Smooth muscle cell (in vitro differentiated cells): ENCODE measurements around the gene KCNH4. TPM values are rescaled to one million over a fixed set of nuclear protein-coding genes. Genes with fewer than 3 reads are reported as not detected.

Experiments used
- DNase-seq: peaks from one replicate; lab custom pipeline; 2025; ENCODE audit not compliant: unreplicated experiment; lab: John Stamatoyannopoulos, UW
- H2AFZ ChIP-seq: fragments of 200-600 bp; sonication (generic); 2 replicates; pipeline ENCODE4 v1.6.0; 2016; ENCODE audit warnings: antibody characterized with exemption, low read depth, mild to moderate bottlenecking
- H3F3A ChIP-seq: fragments of 200-600 bp; sonication (generic); 2 replicates; pipeline ENCODE4 v1.6.0; 2017; ENCODE audit warnings: antibody characterized with exemption, low read depth
- H3K27ac ChIP-seq: fragments of 200-600 bp; sonication (generic); 2 replicates; pipeline ENCODE4 v1.5.1; 2016; ENCODE audit warnings: low read depth, mild to moderate bottlenecking
- H3K27me3 ChIP-seq: fragments of 200-600 bp; sonication (generic); 2 replicates; pipeline ENCODE4 v1.6.1; 2016; ENCODE audit warnings: low read depth, mild to moderate bottlenecking
- H3K36me3 ChIP-seq: fragments of 200-600 bp; sonication (generic); 2 replicates; pipeline ENCODE4 v1.5.1; 2016; ENCODE audit warnings: low read depth
- H3K4me1 ChIP-seq: fragments of 200-600 bp; sonication (generic); 2 replicates; pipeline ENCODE4 v1.5.1; 2016; ENCODE audit warnings: low read depth
- H3K4me2 ChIP-seq: fragments of 200-600 bp; sonication (generic); 2 replicates; pipeline ENCODE4 v1.6.0; 2016; ENCODE audit warnings: mild to moderate bottlenecking
- H3K4me3 ChIP-seq: fragments of 200-600 bp; sonication (generic); 2 replicates; pipeline ENCODE4 v1.5.1; 2016; ENCODE audit warnings: mild to moderate bottlenecking
- H3K79me2 ChIP-seq: fragments of 200-600 bp; sonication (generic); 2 replicates; pipeline ENCODE4 v1.6.0; 2016; ENCODE audit warnings: low read depth, mild to moderate bottlenecking
- H3K9ac ChIP-seq: fragments of 200-600 bp; sonication (generic); 2 replicates; pipeline ENCODE4 v1.6.0; 2016; ENCODE audit warnings: low read depth
- H3K9me3 ChIP-seq: fragments of 200-600 bp; sonication (generic); replicated peaks from 2 replicates; pipeline ENCODE4 v1.5.1; 2016; ENCODE audit warnings: low read depth
- H4K20me1 ChIP-seq: fragments of 200-600 bp; sonication (generic); 2 replicates; pipeline ENCODE4 v1.6.0; 2016; ENCODE audit warnings: low read depth
- WGBS: methylation state at CpG from one replicate; pipeline ENCODE4 v1.1.7; 2016; ENCODE audit warnings: low lambda C conversion rate; 5-methylcytosine and 5-hydroxymethylcytosine counted together
- polyA plus RNA-seq: library from polyadenylated mRNA; unstranded; fragments of >200 nt; fragmentation: Nextera tagmentation; extraction: Ambion mirVana; gene quantifications from 2 replicates; pipeline ENCODE4 v1.2.1, GENCODE V29; 2016
- total RNA-seq: library from RNA; depleted of rRNA; stranded (reverse); fragments of >200 nt; gene quantifications from 2 replicates; pipeline ENCODE4 v1.2.3, GENCODE V29; 2014
- TF ChIP-seq, protein P1 (sequence below): fragments of 200-600 bp; sonication (generic); IDR thresholded peaks from 2 replicates; pipeline ENCODE4 v1.5.1; 2017; ENCODE audit warnings: borderline replicate concordance, mild to moderate bottlenecking, antibody characterized with exemption; ENCODE audit not compliant: insufficient read depth, poor library complexity, severe bottlenecking

Gene KCNH4
- total and polyA plus RNA-seq, 2 experiments from 2014 or later = not detected

DNA sequence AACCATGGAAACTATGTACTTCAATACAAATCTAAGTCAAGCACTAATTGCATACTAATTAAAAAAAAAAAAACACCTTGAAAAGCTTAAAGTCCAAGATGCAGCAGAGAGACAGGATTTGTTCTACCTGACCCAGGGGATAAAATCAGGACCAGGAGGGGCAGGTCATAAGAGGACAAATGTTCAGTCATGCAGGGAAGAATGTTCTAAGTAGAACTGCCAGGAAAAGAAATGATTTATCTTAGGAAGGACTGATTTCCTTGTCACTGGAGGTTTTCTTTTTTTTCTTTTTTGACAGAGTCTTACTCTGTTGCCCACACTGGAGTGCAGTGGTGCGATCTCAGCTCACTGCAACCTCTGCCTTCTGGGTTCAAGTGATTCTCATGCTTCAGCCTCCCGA, 22.4 kb upstream of the KCNH4 start:
- Histone ChIP-seq H3K27me3 (no peaks in the 10 kb centered on the region), H3K27ac (no peak overlapping the region), H3K9ac (no peak overlapping the region), H3K36me3 (no peaks in the 10 kb centered on the region), H4K20me1 (no peaks in the 10 kb centered on the region), H3K79me2 (no peaks in the 10 kb centered on the region), H3K4me1 (no peaks in the 10 kb centered on the region), H3K9me3 (no peaks in the 10 kb centered on the region), H3F3A (no peaks in the 10 kb centered on the region), H2AFZ (no peak overlapping the region), H3K4me3 (no peak overlapping the region), H3K4me2 (no peak overlapping the region)
- WGBS = 94% methylated on average over 2 of the region's 2 CpGs
- DNase-seq = no peak
- TF ChIP-seq, protein P1, sequence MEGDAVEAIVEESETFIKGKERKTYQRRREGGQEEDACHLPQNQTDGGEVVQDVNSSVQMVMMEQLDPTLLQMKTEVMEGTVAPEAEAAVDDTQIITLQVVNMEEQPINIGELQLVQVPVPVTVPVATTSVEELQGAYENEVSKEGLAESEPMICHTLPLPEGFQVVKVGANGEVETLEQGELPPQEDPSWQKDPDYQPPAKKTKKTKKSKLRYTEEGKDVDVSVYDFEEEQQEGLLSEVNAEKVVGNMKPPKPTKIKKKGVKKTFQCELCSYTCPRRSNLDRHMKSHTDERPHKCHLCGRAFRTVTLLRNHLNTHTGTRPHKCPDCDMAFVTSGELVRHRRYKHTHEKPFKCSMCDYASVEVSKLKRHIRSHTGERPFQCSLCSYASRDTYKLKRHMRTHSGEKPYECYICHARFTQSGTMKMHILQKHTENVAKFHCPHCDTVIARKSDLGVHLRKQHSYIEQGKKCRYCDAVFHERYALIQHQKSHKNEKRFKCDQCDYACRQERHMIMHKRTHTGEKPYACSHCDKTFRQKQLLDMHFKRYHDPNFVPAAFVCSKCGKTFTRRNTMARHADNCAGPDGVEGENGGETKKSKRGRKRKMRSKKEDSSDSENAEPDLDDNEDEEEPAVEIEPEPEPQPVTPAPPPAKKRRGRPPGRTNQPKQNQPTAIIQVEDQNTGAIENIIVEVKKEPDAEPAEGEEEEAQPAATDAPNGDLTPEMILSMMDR = no peak

DNA sequence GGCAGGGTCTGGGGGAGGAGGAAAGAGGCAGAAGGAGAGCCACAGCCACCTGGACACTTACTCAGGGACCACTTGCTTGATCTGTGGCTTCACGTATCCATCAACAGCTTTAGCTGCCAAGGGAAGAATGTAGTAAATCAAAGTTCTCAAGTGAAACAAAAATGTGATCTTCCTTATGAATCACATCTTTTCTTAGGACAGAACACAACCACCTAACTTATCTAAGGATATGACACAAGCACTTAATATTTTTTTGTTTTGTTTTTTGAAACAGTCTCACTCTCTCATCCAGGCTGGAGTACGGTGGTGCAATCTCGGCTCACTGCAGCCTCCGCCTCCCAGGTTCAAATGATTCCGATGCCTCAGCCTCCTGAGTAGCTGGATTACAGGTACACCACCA, 21.8 kb upstream of the KCNH4 start:
- Histone ChIP-seq H3K27me3 (no peaks in the 10 kb centered on the region), H3K9ac (no peak overlapping the region), H3K4me3 (no peak overlapping the region), H3K36me3 (no peaks in the 10 kb centered on the region), H3K4me1 (no peaks in the 10 kb centered on the region), H4K20me1 (no peaks in the 10 kb centered on the region), H3F3A (no peaks in the 10 kb centered on the region), H2AFZ (no peak overlapping the region), H3K79me2 (no peaks in the 10 kb centered on the region), H3K27ac (no peak overlapping the region), H3K9me3 (no peaks in the 10 kb centered on the region), H3K4me2 (no peak overlapping the region)
- TF ChIP-seq, protein P1 = no peak
- no peak for DNase-seq
- 96% methylated on average over 5 of the region's 5 CpGs for WGBS

DNA sequence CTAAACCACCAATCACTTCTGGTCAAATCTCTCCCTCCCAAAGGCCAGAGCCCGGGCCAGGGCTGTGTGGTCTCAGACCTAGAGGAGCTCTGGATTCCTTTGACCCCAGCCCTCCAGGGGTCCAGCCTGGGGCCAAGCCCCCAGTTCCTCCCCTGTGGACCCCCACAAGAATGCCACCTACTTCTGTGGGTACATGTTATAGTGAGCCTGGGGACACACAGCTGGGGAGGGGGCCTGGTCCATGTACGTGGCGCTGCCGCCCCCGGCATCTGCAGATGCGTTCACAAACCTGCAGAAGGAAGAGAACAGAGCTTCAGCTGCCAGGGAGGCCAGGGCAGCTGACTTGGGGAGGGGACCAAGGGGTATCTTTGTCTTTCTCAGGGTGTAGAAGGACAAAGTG, 21.2 kb upstream of the KCNH4 start:
- no peaks in the 10 kb centered on the region for H3F3A ChIP-seq
- H3K27me3 ChIP-seq = no peaks in the 10 kb centered on the region
- H3K36me3 ChIP-seq = no peaks in the 10 kb centered on the region
- no peak for DNase-seq
- TF ChIP-seq, protein P1 = no peak
- no peaks in the 10 kb centered on the region for H3K79me2 ChIP-seq
- WGBS = 94% methylated on average over 6 of the region's 6 CpGs
- H2AFZ ChIP-seq = no peak overlapping the region
- H3K9me3 ChIP-seq = no peaks in the 10 kb centered on the region
- no peak overlapping the region for H3K9ac ChIP-seq
- no peak overlapping the region for H3K4me3 ChIP-seq
- no peaks in the 10 kb centered on the region for H3K4me1 ChIP-seq
- H3K4me2 ChIP-seq = no peak overlapping the region
- no peak overlapping the region for H3K27ac ChIP-seq
- H4K20me1 ChIP-seq = no peaks in the 10 kb centered on the region

DNA sequence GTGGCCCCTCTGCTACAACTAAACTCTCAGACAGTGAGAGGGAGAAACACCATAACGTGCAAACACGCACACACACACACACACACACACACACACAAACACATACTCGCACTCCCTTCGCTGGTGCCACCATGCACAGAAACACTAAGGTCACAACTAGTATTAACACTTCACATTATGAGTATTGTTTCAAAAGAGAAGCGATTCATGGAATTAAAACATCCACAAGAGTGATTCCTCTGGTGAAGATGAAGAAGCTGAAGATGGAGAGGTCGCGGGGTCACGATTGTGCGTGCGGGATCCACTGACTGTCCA, 20.5 kb upstream of the KCNH4 start:
- Histone ChIP-seq H3K9me3 (no peaks in the 10 kb centered on the region), H3K4me2 (no peak overlapping the region), H3K79me2 (no peaks in the 10 kb centered on the region), H3K4me1 (no peaks in the 10 kb centered on the region), H3K27ac (no peak overlapping the region), H3K4me3 (no peak overlapping the region), H3K27me3 (no peaks in the 10 kb centered on the region), H3K9ac (no peak overlapping the region), H3K36me3 (no peaks in the 10 kb centered on the region), H3F3A (no peaks in the 10 kb centered on the region), H4K20me1 (no peaks in the 10 kb centered on the region), H2AFZ (no peak overlapping the region)
- WGBS = 97% methylated on average over 10 of the region's 10 CpGs
- TF ChIP-seq, protein P1 = no peak
- DNase-seq = no peak
